OCI-LY1 (cell line): ENCODE data around the gene CALHM2.

Experiments used
- H2AFZ ChIP-seq: fragments of 200-600 bp; sonication (generic), shearing (Covaris generic); 2 replicates; pipeline ENCODE4 v1.6.0; 2014; ENCODE audit warnings: antibody characterized with exemption, mild to moderate bottlenecking, low read length
- H3F3A ChIP-seq: fragments of 200-600 bp; sonication (generic), shearing (Covaris generic); 2 replicates; pipeline ENCODE4 v1.6.0; 2014; ENCODE audit warnings: mild to moderate bottlenecking, antibody characterized with exemption, low read length, moderate library complexity; ENCODE audit not compliant: insufficient read depth
- H3K27ac ChIP-seq: fragments of 200-600 bp; sonication (generic); 2 replicates; pipeline ENCODE4 v1.5.1; 2014; ENCODE audit warnings: low read length, mixed run types, mild to moderate bottlenecking, low read depth; ENCODE audit not compliant: poor library complexity, severe bottlenecking
- H3K27me3 ChIP-seq: fragments of 200-600 bp; sonication (generic); 2 replicates; pipeline ENCODE4 v1.6.0; 2014; ENCODE audit warnings: antibody characterized with exemption, mild to moderate bottlenecking, low read length, moderate library complexity; ENCODE audit not compliant: insufficient read depth
- H3K36me3 ChIP-seq: fragments of 200-600 bp; sonication (generic); 2 replicates; pipeline ENCODE4 v1.6.1; 2014; ENCODE audit warnings: mild to moderate bottlenecking, antibody characterized with exemption, low read length, moderate library complexity, mixed read lengths; ENCODE audit not compliant: insufficient read depth
- H3K4me1 ChIP-seq: fragments of 200-600 bp; sonication (generic); 2 replicates; pipeline ENCODE4 v1.5.1; 2014; ENCODE audit warnings: mild to moderate bottlenecking, low read length, moderate library complexity; ENCODE audit not compliant: insufficient read depth, severe bottlenecking
- H3K4me2 ChIP-seq: fragments of 200-600 bp; sonication (generic), shearing (Covaris generic); 2 replicates; pipeline ENCODE4 v1.6.1; 2014; ENCODE audit warnings: low read length
- H3K4me3 ChIP-seq: fragments of 200-600 bp; sonication (generic); 2 replicates; pipeline ENCODE4 v1.5.1; 2014; ENCODE audit warnings: low read length, low read depth, mild to moderate bottlenecking, mixed read lengths; ENCODE audit not compliant: poor library complexity, severe bottlenecking
- H3K79me2 ChIP-seq: fragments of 200-600 bp; shearing (Covaris generic); 2 replicates; pipeline ENCODE4 v1.6.1; 2016; ENCODE audit warnings: mixed run types, low read length, mixed read lengths; ENCODE audit not compliant: insufficient read depth
- H3K9ac ChIP-seq: fragments of 200-600 bp; sonication (generic), shearing (Covaris generic); 2 replicates; pipeline ENCODE4 v1.6.1; 2014; ENCODE audit warnings: mild to moderate bottlenecking, low read length, mixed read lengths
- H3K9me2 ChIP-seq: fragments of 200-600 bp; sonication (generic), shearing (Covaris generic); 2 replicates; pipeline ENCODE4 v1.6.1; 2014; ENCODE audit warnings: low read depth, mild to moderate bottlenecking, low read length, mixed read lengths
- H3K9me3 ChIP-seq: fragments of 200-600 bp; shearing (Covaris generic); 2 replicates; pipeline ENCODE4 v1.6.1; 2014; ENCODE audit warnings: low read length, mixed read lengths
- H4K20me1 ChIP-seq: fragments of 200-600 bp; sonication (generic), shearing (Covaris generic); 2 replicates; pipeline ENCODE4 v1.6.0; 2016; ENCODE audit warnings: mild to moderate bottlenecking, low read length; ENCODE audit not compliant: insufficient read depth
- EZH2 ChIP-seq: fragments of 200-600 bp; sonication (generic), shearing (Covaris generic); IDR thresholded peaks from 2 replicates; pipeline ENCODE4 v1.8.0; 2017; ENCODE audit warnings: borderline replicate concordance, mixed run types, mild to moderate bottlenecking, antibody characterized with exemption, low read length, moderate library complexity, mixed read lengths
- TF ChIP-seq, protein P1 (sequence below): fragments of 200-600 bp; sonication (generic), shearing (Covaris generic); IDR thresholded peaks from 2 replicates; pipeline ENCODE4 v1.5.1; 2017; ENCODE audit warnings: mild to moderate bottlenecking, antibody characterized with exemption, low read length, moderate library complexity, mixed read lengths

Gene CALHM2

DNA sequence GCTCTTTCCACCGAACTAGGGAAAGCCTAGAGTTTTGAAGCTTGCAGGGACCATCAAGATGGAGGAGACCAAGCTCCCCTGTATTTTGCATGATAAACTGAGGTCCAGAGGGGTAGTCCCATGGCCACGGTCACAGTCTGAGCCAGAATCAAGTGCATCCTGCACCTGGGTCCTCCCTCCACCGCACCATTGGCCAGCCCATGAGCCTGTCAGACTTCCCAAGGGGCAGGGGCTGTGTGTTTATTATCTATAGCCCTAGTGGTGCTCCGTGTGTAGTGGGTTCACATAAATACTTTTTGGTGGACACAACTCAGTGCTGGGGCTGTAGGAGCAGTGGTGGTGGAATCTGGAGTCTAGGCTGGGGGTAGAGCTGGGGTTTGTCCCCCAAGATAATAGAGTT lies 23.3 kb upstream of the CALHM2 start:
- H3K27me3 ChIP-seq: no peaks in the 10 kb centered on the region
- no peaks in the 10 kb centered on the region for H3F3A ChIP-seq
- no peak for TF ChIP-seq EZH2
- TF ChIP-seq, protein P1, sequence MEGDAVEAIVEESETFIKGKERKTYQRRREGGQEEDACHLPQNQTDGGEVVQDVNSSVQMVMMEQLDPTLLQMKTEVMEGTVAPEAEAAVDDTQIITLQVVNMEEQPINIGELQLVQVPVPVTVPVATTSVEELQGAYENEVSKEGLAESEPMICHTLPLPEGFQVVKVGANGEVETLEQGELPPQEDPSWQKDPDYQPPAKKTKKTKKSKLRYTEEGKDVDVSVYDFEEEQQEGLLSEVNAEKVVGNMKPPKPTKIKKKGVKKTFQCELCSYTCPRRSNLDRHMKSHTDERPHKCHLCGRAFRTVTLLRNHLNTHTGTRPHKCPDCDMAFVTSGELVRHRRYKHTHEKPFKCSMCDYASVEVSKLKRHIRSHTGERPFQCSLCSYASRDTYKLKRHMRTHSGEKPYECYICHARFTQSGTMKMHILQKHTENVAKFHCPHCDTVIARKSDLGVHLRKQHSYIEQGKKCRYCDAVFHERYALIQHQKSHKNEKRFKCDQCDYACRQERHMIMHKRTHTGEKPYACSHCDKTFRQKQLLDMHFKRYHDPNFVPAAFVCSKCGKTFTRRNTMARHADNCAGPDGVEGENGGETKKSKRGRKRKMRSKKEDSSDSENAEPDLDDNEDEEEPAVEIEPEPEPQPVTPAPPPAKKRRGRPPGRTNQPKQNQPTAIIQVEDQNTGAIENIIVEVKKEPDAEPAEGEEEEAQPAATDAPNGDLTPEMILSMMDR: no peak
- no peaks in the 10 kb centered on the region for H3K9me2 ChIP-seq
- H3K27ac ChIP-seq: no peak overlapping the region
- no peaks in the 10 kb centered on the region for H4K20me1 ChIP-seq
- H3K36me3 ChIP-seq: no peaks in the 10 kb centered on the region
- no peak overlapping the region for H3K9ac ChIP-seq
- H3K79me2 ChIP-seq: no peaks in the 10 kb centered on the region
- H3K4me3 ChIP-seq: no peak overlapping the region
- no peak overlapping the region for H2AFZ ChIP-seq
- peaks cover 29% of the 10 kb centered on the region for H3K4me1 ChIP-seq
- H3K9me3 ChIP-seq: no peaks in the 10 kb centered on the region
- no peak overlapping the region for H3K4me2 ChIP-seq

GRCh38 chr10:103474077-103474476 lies 21.9 kb upstream of the CALHM2 start:
- Histone ChIP-seq H2AFZ (no peak overlapping the region), H3K27me3 (no peaks in the 10 kb centered on the region), H3K4me1 (peaks cover 30% of the 10 kb centered on the region), H3K9me3 (no peaks in the 10 kb centered on the region), H3K36me3 (no peaks in the 10 kb centered on the region), H3K9me2 (no peaks in the 10 kb centered on the region), H3K4me3 (no peak overlapping the region), H3K9ac (no peak overlapping the region), H4K20me1 (no peaks in the 10 kb centered on the region), H3K27ac (no peak overlapping the region), H3F3A (no peaks in the 10 kb centered on the region), H3K79me2 (no peaks in the 10 kb centered on the region), H3K4me2 (no peak overlapping the region)
- no peak for TF ChIP-seq EZH2

GRCh38 chr10:103473261-103473671 lies 21.1 kb upstream of the CALHM2 start:
- H3K9me3 ChIP-seq: no peaks in the 10 kb centered on the region
- H4K20me1 ChIP-seq: no peaks in the 10 kb centered on the region
- no peak overlapping the region for H3K9ac ChIP-seq
- H3F3A ChIP-seq: no peaks in the 10 kb centered on the region
- no peak overlapping the region for H3K27ac ChIP-seq
- H3K4me3 ChIP-seq: no peak overlapping the region
- H3K27me3 ChIP-seq: no peaks in the 10 kb centered on the region
- H2AFZ ChIP-seq: no peak overlapping the region
- no peaks in the 10 kb centered on the region for H3K79me2 ChIP-seq
- H3K36me3 ChIP-seq: no peaks in the 10 kb centered on the region
- H3K4me1 ChIP-seq: peaks cover 30% of the 10 kb centered on the region
- H3K9me2 ChIP-seq: no peaks in the 10 kb centered on the region
- no peak for TF ChIP-seq EZH2
- TF ChIP-seq, protein P1: no peak
- no peak overlapping the region for H3K4me2 ChIP-seq

DNA sequence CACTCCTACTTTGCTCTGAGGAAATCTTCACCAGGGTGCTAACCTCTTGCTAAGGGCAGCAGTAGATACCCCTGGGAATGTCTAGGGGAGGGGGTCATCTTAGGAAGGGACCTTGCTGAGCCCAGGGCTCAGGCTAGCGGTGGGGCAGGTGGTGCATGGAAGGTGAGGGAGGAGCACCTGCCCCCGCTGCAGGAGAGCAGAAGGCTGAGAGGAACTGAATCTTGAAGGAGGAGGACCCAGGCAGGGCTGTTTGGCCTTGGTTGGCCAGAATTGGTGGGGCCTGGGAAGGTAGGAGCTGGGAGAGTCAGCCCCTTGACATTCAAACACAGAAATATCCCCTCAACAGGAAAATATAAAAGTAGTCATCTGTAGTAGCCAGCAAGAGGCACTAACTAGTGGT lies 19.8 kb upstream of the CALHM2 start:
- TF ChIP-seq EZH2: no peak
- TF ChIP-seq, protein P1: no peak
- peaks cover 42% of the 10 kb centered on the region for H3K4me1 ChIP-seq
- H3K36me3 ChIP-seq: no peaks in the 10 kb centered on the region
- no peaks in the 10 kb centered on the region for H3K9me2 ChIP-seq
- peak overlapping the region; percentile 40 for H3K4me3 ChIP-seq
- no peaks in the 10 kb centered on the region for H4K20me1 ChIP-seq
- H2AFZ ChIP-seq: no peak overlapping the region
- peak overlapping the region; percentile 55 for H3K4me2 ChIP-seq
- peak overlapping the region; percentile 55; the same call in 1 of the 2 replicates for H3K9ac ChIP-seq
- H3K27ac ChIP-seq: peak overlapping the region; percentile 91
- no peaks in the 10 kb centered on the region for H3K79me2 ChIP-seq
- H3K27me3 ChIP-seq: no peaks in the 10 kb centered on the region
- no peaks in the 10 kb centered on the region for H3F3A ChIP-seq
- H3K9me3 ChIP-seq: no peaks in the 10 kb centered on the region
